Activated CD4-positive, CD25-positive, alpha-beta regulatory T cell treated with anti-CD3 and anti-CD28 coated beads, Interleukin-2, amount 50 U/mL, for 16 hours (primary cell): ENCODE data around the gene PDZRN3.
A peak's percentile ranks its signal among the peaks of the same experiment; 100 is the strongest.

Experiments
- DNase-seq: peaks from one replicate; pipeline ENCODE4 v3.0.0-alpha.2; 2020; ENCODE audit warnings: low read depth, low spot score

Gene PDZRN3

GRCh38 chr3:73525591-73525990 is 99.2 kb downstream of the PDZRN3 start:
- no peak for DNase-seq

DNA sequence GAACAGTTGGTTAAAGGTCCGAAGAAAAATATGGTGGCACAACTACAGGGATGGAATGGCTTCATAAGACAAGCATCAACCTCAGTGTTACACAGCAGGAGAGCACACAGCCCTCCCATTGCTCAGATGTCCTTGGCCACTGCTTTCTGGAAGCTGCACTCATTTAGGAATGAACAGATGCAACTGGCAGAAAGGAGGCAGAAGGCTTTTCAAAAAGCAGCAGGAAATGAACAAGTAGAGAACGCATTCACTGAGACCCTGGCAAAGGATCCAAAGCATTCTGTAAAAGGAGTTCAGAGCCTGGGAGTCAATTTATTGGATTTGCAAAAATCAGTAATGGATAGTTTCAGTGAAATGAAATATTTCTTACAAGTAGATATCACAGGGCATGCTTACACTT is 101.1 kb downstream of the PDZRN3 start:
- DNase-seq: no peak

DNA sequence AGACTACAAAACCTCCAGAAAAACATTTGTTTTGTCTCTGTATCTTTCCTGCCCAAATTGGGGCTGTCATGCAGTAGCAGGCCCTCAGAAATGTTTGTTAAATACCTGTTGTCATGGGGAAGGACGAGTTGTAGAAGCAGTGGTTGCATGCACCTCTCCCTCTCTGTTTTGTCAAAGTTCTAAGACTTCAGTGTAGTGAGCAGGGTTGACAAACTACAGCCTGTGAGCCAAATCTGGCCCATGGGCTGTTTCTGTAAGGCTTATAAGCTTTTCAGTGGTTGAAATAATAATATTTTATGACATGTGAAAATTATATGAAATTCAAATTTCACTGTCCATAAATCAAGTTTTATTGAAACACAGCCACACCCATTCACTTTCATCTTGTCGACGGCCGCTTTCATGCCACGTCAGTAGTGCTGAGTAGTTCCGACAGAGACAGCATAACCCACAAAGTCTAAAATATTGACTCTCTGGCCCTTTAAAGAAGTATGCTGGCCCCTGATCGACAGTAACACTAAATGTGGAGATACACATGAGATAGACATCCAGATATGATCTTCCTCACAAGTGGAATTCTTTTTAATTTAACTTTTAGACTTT is 102.9 kb downstream of the PDZRN3 start:
- no peak for DNase-seq

DNA sequence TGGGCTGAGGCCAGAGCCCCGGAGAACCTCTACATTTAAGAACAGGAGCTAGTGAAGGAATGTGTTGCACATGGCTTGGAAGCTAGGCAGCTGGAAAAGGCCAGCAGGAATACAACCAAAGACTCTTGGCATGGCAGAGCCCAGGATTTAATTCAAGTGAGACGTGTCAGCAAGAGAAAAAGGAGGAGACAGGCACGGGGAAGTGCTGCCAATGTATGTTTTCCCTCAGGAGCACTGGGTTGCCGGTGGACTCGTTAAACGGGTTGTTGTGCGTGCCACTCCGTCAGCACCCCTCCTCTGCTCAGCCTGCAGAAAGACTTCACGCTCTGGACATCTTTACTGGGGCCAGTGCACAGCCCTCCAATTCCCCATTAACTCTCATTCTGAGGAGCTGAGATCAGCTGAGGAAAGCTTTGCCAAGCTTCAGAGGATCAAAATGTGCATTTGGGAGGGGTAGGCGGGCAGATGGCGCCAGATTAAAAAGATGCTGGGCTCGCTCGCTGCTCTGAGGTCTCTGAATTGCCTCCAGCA is 103.7 kb downstream of the PDZRN3 start:
- DNase-seq: no peak

GRCh38 chr3:73516631-73517030 is 108.1 kb downstream of the PDZRN3 start:
- DNase-seq: no peak

DNA sequence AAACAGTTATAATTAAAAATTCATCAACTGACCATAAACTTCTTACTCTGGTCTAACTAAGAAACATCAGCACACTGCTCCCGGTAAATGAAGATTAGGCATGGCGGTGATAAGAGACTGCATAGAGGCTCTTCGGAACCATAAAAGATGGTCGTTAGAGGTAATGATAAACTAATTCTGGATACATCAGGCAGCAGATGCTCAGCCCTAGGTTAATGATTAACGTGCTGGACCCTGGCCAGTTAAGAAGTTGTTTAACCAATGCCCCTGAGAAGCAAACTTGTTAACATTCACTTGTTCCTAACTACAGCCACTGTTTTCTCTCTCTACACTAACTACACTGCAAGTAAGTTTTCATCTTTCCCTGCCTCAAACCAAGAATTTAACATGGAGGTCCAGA is 111.5 kb downstream of the PDZRN3 start:
- DNase-seq: no peak

DNA sequence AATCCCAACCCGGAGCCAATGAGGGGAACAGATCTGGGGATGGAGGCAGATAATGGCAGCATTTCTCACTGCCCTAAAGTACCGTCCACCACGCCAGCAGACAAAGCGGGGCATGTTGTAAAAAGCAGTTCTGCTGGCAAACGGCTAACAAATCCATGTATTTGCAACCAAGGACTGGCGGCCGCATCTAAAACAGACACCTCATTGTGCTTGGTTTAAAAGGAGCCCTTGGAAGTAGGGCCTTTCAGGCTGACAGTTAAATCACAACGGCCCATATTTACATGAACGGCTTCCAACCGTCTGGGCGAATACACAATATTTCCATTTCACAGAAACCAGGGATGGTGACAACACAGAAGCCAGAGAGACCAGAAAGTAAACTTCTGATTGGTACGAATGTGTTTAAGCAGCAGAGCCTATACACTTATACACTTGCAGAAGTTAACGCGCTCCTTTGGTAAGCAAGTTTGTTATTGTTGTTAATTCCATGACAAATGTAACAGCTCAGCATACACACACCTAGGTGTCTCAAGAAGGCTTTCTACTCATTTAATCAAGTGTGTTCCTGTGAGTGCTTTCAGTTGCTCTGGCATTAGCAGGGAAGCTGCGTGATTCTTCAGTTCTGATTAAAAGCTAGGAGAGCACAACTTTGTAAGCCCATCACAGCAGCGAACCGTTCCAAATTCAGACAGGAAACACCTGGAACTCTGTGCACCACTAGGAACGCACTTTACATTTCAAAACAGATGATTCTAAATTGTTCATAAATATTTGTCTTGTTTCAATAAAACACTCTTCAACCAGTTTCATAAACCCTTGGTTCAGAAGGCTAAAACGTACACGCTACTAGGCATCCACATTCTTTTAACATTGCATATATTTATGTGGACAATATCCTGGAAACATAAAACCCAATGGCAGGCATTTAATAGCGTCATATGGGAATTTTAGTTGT is 112.9 kb downstream of the PDZRN3 start:
- DNase-seq: no peak

DNA sequence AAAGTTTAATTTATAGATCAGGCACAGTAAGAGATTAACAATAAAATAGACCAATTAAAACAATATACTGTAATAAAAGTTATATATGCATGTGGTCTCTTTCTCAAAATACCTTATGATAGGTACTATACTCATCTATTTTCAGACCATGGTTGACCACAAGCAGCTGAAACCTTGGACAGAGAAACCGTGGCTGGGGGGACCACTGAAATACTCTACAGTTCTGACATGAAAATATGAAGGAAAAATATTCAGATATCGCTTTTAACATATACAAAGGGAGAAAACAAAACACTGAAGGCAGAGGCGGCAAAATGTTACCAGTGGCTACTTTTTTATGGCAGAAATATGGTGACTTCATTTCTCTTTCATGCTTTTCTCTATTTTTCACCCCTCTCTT is 114.0 kb downstream of the PDZRN3 start:
- no peak for DNase-seq

- DNase-seq: no peak
These were observed 114.4 kb downstream of the PDZRN3 start for GRCh38 chr3:73510334-73510733.

- DNase-seq: no peak
These were observed 114.9 kb downstream of the PDZRN3 start for GRCh38 chr3:73509816-73510215.

- DNase-seq: no peak
These were observed 115.7 kb downstream of the PDZRN3 start for GRCh38 chr3:73509066-73509465.

GRCh38 chr3:73508330-73508954 is 116.3 kb downstream of the PDZRN3 start:
- DNase-seq: no peak

DNA sequence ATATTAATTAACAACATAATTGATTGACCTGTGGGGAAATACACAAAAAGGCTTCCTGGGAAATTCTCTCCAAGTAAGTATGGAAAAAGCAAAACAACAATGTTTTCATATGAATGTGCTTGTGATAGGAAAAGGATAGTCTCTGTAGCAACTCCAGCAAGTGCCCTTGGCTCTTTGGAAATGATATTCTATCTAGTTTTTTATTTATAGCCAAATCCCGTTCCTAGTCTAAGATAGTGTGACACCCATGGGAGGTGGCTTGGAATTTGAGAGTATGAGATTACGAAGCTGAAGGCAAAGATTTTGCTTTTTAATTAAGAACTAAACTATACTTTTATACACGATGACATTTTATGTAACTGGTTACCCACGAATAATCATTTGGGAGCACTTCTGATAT is 119.9 kb downstream of the PDZRN3 start:
- DNase-seq: no peak

GRCh38 chr3:73504239-73504638 is 120.5 kb downstream of the PDZRN3 start:
- DNase-seq: no peak

- DNase-seq: no peak
These were observed 121.0 kb downstream of the PDZRN3 start for GRCh38 chr3:73503781-73504180.

GRCh38 chr3:73502609-73503583 is 121.8 kb downstream of the PDZRN3 start:
- peak; percentile 9 for DNase-seq

GRCh38 chr3:73500321-73500720 is 124.4 kb downstream of the PDZRN3 start:
- no peak for DNase-seq

DNA sequence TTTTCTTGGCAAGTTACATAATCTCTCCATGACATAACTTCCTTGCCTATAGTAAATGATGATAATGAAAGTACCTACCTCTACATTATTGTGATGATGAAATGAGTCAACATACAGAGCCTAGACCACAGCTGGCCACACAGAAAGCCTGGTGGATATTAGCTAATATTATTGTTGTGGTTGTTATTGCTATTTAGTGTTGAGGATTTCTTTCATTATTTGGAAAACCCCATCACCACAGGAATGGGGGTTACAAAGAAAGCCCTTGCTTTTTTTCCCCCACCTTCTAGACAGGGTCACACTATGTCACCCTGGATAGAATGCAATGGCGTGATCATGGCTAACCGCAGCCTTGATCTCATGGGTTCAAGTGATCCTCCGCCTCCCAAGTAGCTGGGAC is 125.0 kb downstream of the PDZRN3 start:
- DNase-seq: no peak

GRCh38 chr3:73498764-73499622 is 125.7 kb downstream of the PDZRN3 start:
- DNase-seq: no peak
